ENCODE data around the gene FBXW7.

- TF ChIP-seq CTCF (IDR thresholded peaks at IDR 0.05) (no peak), EP300 (IDR thresholded peaks at IDR 0.05) (no peak), POLR2AphosphoS5 (IDR thresholded peaks at IDR 0.05) (no peak), POLR2A (IDR thresholded peaks at IDR 0.05) (no peak)
These were observed 196.3 kb downstream of the FBXW7 start for GRCh38 chr4:152339576-152339975.
